HG02852 (cell line): ENCODE measurements around the gene ANKRD28.

Experiments used
- ATAC-seq: cut with Tn5 transposase; IDR thresholded peaks from one replicate; pipeline ENCODE4 v1.9.1; 2021; ENCODE audit warnings: mild to moderate bottlenecking, moderate library complexity; ENCODE audit not compliant: unreplicated experiment

The ANKRD28 gene

DNA sequence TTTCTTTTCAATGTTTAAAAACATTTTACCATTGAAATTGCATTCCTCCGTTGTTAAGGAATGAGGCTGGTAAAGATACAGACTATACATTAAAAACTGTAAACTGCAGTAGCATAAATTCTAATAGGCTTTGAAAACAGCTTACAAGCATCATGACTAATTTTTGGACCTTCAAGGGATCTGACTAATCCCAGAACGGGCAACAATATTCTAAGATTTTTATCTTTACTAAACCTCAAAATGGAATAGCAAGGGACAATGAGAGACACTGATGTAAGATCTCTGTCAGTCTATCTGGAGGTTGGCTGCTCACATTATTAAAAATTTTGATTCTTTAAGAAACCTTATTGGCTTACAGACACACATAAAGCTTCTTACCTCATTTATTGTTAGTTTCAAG, 121.5 kb downstream of the ANKRD28 start:
- ATAC-seq = no peak

- no peak for ATAC-seq
Observed at GRCh38 chr3:15673536-15673935, 124.2 kb downstream of the ANKRD28 start.

DNA sequence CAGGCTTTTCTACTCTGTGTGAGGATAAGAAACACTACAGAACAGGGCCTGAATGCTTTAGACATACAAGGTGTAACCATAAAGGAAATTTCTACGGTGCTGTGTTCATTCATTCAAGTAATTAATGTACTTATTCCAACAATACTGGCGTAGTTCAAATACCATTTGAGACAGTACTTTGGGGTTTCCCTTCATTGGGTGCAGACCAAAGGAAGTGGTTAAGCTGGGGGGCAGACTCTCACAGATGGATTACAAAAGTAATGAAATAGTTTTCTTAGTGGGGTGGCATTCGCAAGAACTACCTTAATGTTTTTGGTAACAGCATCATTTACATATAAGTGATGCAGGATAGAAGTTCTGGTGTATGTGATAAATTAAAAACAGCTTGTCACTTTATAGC, 130.3 kb downstream of the ANKRD28 start:
- no peak for ATAC-seq

DNA sequence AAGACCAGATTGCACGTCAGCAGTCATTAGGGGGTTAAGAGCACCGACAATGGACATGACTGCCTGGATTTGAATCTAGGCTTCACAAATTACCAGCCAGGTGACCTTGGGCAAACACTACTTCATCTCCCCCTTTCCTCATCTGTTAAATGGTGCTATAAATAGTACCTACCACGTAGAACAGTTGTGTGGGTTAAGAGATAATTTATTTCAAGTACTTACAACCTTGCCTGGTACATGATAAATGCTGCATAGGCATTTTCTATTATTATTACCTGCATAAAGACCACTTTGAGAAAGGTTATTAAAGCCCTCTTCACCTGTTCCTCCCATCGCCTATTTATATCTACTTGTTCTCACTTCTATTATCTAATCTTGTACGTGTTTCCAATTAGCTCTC, 131.5 kb downstream of the ANKRD28 start:
- ATAC-seq = no peak

- ATAC-seq = no peak
Observed at GRCh38 chr3:15665510-15666150, 132.1 kb downstream of the ANKRD28 start.

DNA sequence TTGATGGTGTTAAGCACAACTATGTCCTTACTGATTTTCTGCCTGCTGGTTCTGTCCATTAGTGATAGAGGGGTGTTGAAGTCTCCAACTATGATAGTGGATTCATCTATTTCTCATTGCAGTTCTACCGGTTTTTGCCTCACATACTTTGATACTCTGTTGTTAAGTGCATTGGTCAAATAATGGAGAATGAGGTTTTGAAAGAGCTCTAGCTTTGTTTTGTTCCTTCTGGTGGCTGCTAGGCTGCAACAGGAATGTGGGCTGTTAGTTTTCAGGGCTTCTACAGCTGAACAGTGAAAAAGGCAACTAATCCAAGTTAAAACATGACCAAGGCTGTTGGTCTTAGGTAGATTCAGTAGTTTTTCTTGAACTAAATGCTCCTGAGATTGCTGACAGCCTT, 133.6 kb downstream of the ANKRD28 start:
- ATAC-seq = no peak

GRCh38 chr3:15660055-15660935, 137.5 kb downstream of the ANKRD28 start:
- no peak for ATAC-seq

- no peak for ATAC-seq
Observed at GRCh38 chr3:15659254-15659975, 138.4 kb downstream of the ANKRD28 start.

DNA sequence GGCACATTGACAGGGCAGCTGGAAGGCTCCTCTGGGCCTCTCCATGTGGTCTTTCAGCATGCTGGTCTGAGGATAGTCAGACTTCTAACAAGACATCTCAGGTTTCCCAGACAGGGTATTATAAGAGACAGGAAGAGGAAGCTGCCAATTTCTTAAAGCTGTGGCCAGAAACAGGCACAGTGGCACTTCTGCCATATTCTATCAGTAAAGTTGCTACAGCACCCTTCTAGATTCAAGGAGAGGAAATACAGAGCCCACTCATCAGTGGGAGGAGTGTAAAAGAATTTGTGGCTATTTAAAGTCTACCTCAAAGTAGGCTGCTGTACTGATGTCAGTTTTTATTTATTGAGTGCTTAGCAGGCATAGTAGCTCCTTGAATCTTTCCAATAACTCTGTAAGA, 140.8 kb downstream of the ANKRD28 start:
- no peak for ATAC-seq

DNA sequence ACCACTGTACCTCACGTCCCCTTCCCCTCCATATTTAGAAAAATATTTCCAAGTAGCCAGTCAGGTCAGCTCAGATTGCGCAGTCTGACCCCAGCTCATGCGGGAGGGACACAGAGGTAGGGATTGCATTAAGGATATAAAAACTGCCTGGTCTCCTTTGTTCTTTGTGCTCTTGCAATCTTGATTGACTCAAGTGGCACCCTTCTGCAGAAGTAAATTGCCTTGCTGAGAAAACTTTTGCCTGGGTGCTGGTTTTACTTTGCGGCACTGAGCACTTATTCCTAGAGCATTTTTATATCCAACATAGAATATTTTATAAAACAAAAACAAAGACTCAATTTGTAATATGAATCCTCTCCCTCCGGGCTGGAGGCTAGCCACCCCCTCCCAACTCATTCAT, 141.4 kb downstream of the ANKRD28 start:
- no peak for ATAC-seq

DNA sequence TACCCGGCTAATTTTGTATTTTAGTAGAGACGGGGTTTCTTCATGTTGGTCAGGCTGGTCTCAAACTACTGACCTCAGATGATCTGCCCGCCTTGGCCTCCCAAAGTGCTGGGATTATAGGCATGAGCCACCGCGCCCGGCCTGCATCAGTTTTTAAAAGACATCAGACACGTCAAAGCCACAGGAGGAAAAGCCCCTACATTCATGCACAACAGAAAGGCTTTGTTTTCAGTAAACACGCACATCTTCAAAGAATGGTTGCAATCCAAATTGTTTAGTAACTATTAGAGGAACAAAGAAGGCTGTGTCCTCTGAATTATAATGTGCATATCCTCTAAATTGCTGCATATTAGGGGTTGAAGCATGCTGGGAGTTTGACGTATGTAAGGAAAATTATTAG, 142.9 kb downstream of the ANKRD28 start:
- no peak for ATAC-seq

- ATAC-seq = no peak
Observed at GRCh38 chr3:15654127-15654526, 143.7 kb downstream of the ANKRD28 start.

- no peak for ATAC-seq
Observed at GRCh38 chr3:15653321-15653720, 144.5 kb downstream of the ANKRD28 start.

DNA sequence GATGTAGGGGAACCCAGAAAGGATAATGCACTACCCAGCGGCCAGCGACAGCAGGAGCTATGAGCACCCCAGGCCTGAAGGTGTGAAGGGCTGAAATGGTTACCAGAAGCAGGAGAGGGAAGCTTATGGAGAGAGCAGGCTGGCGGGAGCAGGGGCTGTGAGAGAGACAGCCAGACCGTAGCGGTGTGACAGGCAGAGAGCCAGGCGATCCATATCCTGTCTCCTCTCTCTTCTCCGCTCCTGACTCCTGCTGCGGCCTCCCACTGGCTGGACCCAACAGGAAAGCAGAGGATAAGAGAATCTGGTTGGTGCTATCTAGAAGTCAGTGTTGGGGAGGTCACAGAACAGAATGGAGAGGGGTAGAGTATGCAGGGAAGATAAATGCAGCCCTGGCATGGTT, 146.4 kb downstream of the ANKRD28 start:
- ATAC-seq = no peak

- ATAC-seq = no peak
Observed at GRCh38 chr3:15649858-15650257, 147.9 kb downstream of the ANKRD28 start.

DNA sequence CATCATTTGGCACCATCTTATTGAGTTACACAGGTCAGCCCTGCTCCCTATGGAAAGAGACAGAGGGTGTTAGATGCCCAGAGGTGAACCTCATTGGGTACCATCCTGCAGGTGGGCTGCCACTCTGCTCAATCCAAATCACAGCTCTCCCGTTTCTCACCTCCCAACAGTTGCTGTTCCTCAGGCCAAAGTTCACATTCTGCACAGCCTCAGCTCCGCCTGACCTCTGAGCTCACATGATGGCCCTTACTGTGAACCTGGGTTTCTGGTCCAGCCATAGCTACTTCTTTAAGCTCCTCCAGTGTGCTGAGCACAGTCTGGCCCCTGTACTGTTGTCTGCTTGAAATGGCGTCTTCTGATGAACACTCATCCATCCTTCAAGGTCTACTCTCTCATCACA, 148.4 kb downstream of the ANKRD28 start:
- no peak for ATAC-seq

DNA sequence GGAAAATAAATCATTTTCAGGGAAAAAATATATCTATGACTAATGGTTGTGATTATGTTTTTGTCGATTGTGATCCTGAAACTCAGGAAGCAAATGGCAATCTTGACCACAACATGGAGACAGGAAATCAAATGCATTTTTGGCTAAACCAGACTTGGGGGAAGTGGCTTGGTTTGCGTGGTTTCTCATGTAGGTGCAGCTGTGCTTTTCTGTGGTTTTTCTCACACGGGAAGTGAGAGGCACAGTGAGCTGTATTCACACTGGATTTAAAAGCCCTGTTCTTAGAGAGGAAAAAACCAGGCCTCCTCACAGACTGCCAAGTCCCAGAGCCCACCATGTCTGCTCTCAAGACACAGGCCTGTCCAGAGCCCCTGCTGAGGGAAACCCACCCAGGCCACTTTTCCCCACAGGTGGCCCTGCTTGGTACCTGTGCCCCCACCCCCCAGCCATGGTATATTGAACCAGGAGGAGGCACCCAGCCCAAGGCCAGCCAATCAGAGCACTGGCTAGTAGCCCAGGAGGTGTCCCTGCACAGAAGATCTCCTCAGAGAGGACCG, 150.1 kb downstream of the ANKRD28 start:
- ATAC-seq = peak; percentile 91

GRCh38 chr3:15646851-15647511, 150.8 kb downstream of the ANKRD28 start:
- peak; percentile 17 for ATAC-seq

- ATAC-seq = no peak
Observed at GRCh38 chr3:15645740-15646501, 151.9 kb downstream of the ANKRD28 start.

- no peak for ATAC-seq
Observed at GRCh38 chr3:15645246-15645645, 152.5 kb downstream of the ANKRD28 start.
